Lower lobe of right lung (tissue), 2 donors: Measurements from ENCODE around the gene ZCCHC14. TPM values are rescaled to one million over a fixed set of nuclear protein-coding genes. Genes with fewer than 3 reads are reported as not detected.
A peak's percentile ranks its signal among the peaks of the same experiment; 100 is the strongest.
"Not testable (repeated sequence)": the region's sequence is repeated elsewhere in the genome, so short reads cannot be mapped to it uniquely, and the experiment has no call there.

Experiments used
- ATAC-seq, 2 donors: fragments of 200-7000 bp; cut with Tn5 transposase; one replicate each; pipeline ENCODE4 v1.9.1; 2020 to 2022; ENCODE audit warnings: mild to moderate bottlenecking in 2 of 2, moderate library complexity in 2 of 2
- DNase-seq: peaks from one replicate; pipeline ENCODE4 v3.0.0-alpha.2; 2020
- H3K27ac ChIP-seq: fragments of 200-600 bp; one replicate; pipeline ENCODE4 v1.8.0; 2022
- H3K27me3 ChIP-seq: fragments of 200-600 bp; one replicate; pipeline ENCODE4 v1.8.0; 2022; ENCODE audit warnings: low read depth
- H3K36me3 ChIP-seq: fragments of 200-600 bp; one replicate; pipeline ENCODE4 v1.8.0; 2022; ENCODE audit warnings: mild to moderate bottlenecking
- H3K4me1 ChIP-seq: fragments of 200-600 bp; one replicate; pipeline ENCODE4 v1.8.0; 2022
- H3K4me3 ChIP-seq: fragments of 200-600 bp; one replicate; pipeline ENCODE4 v1.8.0; 2022; ENCODE audit warnings: mild to moderate bottlenecking
- H3K9me3 ChIP-seq: fragments of 200-600 bp; one replicate; pipeline ENCODE4 v1.8.0; 2022
- CTCF ChIP-seq: fragments of 200-600 bp; IDR thresholded peaks from one replicate; pipeline ENCODE4 v1.8.0; 2022; ENCODE audit warnings: antibody characterized with exemption, mild to moderate bottlenecking
- intact Hi-C: fragments of 100-400 bp; cut with DNase I; formaldehyde crosslinking; loops from one replicate; pipeline ENCODE4 v1.11.0; 2022
- total RNA-seq: library from RNA; stranded (reverse); fragmentation: NEBNext Ultra II Directional; extraction: Animal tissue kit (Norgen Biotek cat#: 25700); gene quantifications from one replicate; pipeline ENCODE4 v1.2.1, GENCODE V29; 2021
- donor health status: DM: no; HTN: yes; CAD: no; lungs with severe emphysema.

ZCCHC14 gene
- total RNA-seq, 1 donor from 2014 or later = 23.9 TPM

DNA sequence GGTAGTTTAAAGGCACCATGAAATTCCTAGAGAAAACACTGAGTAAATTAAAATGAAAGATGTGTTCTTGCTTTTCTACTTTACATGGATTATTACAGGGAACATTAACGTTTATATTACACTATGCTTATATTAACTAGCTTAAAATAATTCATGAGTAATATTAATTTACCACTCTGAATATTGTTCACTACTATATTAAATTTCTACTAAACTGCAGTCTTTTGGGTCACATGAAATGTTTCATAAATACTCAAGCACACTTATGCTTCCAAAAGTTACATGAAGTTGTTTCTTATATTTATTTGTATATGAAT lies 104.0 kb downstream of the ZCCHC14 start:
- intact Hi-C loops = no loop called here
- no peaks in the 10 kb centered on the region for H3K36me3 ChIP-seq
- ATAC-seq = no peak
- DNase-seq = no peak
- no peaks in the 10 kb centered on the region for H3K27me3 ChIP-seq
- H3K4me3 ChIP-seq = peak overlapping the region; percentile 20
- no peaks in the 10 kb centered on the region for H3K9me3 ChIP-seq
- H3K27ac ChIP-seq = peak overlapping the region; percentile 86
- TF ChIP-seq CTCF = no peak
- H3K4me1 ChIP-seq = peaks cover 49% of the 10 kb centered on the region

- DNase-seq = peak; percentile 93
- intact Hi-C loops = no loop called here
- H3K4me3 ChIP-seq = peak overlapping the region; percentile 34
These were observed 104.6 kb downstream of the ZCCHC14 start for GRCh38 chr16:87387942-87388817.

GRCh38 chr16:87384875-87385167 lies 108.0 kb downstream of the ZCCHC14 start:
- H3K27me3 ChIP-seq, H3K36me3 ChIP-seq, H3K9me3 ChIP-seq, ATAC-seq, intact Hi-C loops: not testable (repeated sequence)
- H3K4me1 ChIP-seq = peaks cover 60% of the 10 kb centered on the region
- H3K4me3 ChIP-seq = peak overlapping the region; percentile 90
- H3K27ac ChIP-seq = peak overlapping the region; percentile 93
- DNase-seq = peak; percentile 42

More at GRCh38 chr16:87387942-87388817, 104.6 kb downstream of the ZCCHC14 start:
- Histone ChIP-seq H3K27ac (peak overlapping the region; percentile 86), H3K4me1 (peaks cover 43% of the 10 kb centered on the region), H3K9me3 (no peaks in the 10 kb centered on the region), H3K27me3 (no peaks in the 10 kb centered on the region), H3K36me3 (no peaks in the 10 kb centered on the region)
- TF ChIP-seq CTCF = no peak
- peak; percentile 77 to 80 for ATAC-seq

GRCh38 chr16:87384162-87384874 lies 108.5 kb downstream of the ZCCHC14 start:
- TF ChIP-seq CTCF = no peak
- H3K4me3 ChIP-seq = peak overlapping the region; percentile 90
- peak overlapping the region; percentile 93 for H3K27ac ChIP-seq
- no peaks in the 10 kb centered on the region for H3K27me3 ChIP-seq
- H3K36me3 ChIP-seq = no peaks in the 10 kb centered on the region
- peak; percentile 29 to 49 for ATAC-seq
- DNase-seq = peak; percentile 72
- no peaks in the 10 kb centered on the region for H3K9me3 ChIP-seq
- intact Hi-C loops = no loop called here
- H3K4me1 ChIP-seq = peaks cover 64% of the 10 kb centered on the region

DNA sequence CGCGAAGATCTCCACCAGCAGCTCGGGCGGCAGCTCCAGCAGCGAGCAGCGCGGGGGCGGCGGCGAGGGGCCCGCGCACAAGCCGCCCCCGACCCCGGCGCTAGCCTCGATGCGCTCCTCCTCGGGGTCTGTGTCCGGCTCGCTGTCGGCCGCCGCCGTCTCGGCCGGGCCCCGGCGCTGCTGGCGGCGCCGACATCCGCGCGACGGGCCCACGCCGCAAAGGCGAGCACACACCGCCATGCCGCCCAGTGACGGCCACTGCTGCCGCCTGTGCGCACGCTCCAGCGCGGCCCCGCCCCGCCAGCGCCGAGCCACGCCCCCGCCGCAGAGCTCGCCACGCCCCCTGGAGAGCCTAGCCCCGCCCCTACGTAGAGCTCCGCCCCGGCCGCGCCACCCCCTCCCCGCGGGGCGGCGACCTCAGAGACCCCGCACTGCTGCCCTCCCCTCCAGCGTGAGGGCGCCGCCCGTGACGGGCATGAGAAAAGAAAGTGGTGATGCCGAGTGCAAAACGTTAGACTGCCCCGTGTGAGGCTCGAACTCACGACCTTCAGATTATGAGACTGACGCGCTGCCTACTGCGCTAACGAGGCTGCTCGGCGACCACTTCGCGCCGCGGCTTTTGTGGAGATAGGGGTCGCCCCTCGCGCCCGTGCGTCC lies 109.2 kb downstream of the ZCCHC14 start, which contains the start of gene FBXO31:
Gene FBXO31 (minus strand): TSS at position 272 of the 657 bp plus-strand sequence. CDS start 32 bp downstream, at position 240.
- no peak for TF ChIP-seq CTCF
- intact Hi-C loops = no loop called here
- Histone ChIP-seq H3K36me3 (no peaks in the 10 kb centered on the region), H3K4me3 (peak within 1 kb of the TSS; percentile 90), H3K9me3 (no peaks in the 10 kb centered on the region), H3K4me1 (peaks cover 60% of the 10 kb centered on the region), H3K27me3 (no peaks in the 10 kb centered on the region), H3K27ac (peak within 1 kb of the TSS; percentile 93)
- ATAC-seq (peak; percentile 94 to 96), DNase-seq (peak; percentile 88)
